Spleen (tissue), 11 donors: Measurements from ENCODE around the gene MRRF. TPM values are rescaled to one million over a fixed set of nuclear protein-coding genes. Genes with fewer than 3 reads are reported as not detected.

ENCODE experiments used
- DNase-seq: peaks from one replicate; pipeline ENCODE4 v3.0.0-alpha.2; 2020
- H3K27ac ChIP-seq, 8 donors: fragments of 200-600 bp; sonication (generic) in 7 of 8; 1 replicate in 4 of 8; 2 replicates in 4 of 8; pipeline versions ENCODE4 v1.5.0 to v1.8.0; 2016 to 2021; ENCODE audit warnings: inconsistent platforms in 4 of 8, mild to moderate bottlenecking in 4 of 8, moderate library complexity in 1 of 8
- H3K27me3 ChIP-seq, 7 donors: fragments of 200-600 bp; sonication (generic) in 6 of 7; replicated peaks in 1 of 7; 1 replicate in 4 of 7; 2 replicates in 3 of 7; pipeline versions ENCODE4 v1.5.0 to v1.8.0; 2016 to 2021; ENCODE audit warnings: inconsistent platforms in 3 of 7, mild to moderate bottlenecking in 1 of 7
- H3K36me3 ChIP-seq, 6 donors: fragments of 200-600 bp; sonication (generic) in 5 of 6; 1 replicate in 4 of 6; 2 replicates in 2 of 6; pipeline versions ENCODE4 v1.5.0 to v1.8.0; 2016 to 2021; ENCODE audit warnings: inconsistent platforms in 2 of 6
- H3K4me1 ChIP-seq, 6 donors: fragments of 200-600 bp; sonication (generic) in 5 of 6; 1 replicate in 3 of 6; 2 replicates in 3 of 6; pipeline versions ENCODE4 v1.5.0 to v1.8.0; 2016 to 2021; ENCODE audit warnings: inconsistent platforms in 3 of 6
- H3K4me3 ChIP-seq, 8 donors: fragments of 200-600 bp; sonication (generic) in 7 of 8; 1 replicate in 4 of 8; 2 replicates in 4 of 8; pipeline versions ENCODE4 v1.5.0 to v1.8.0; 2016 to 2021; ENCODE audit warnings: inconsistent platforms in 4 of 8, mild to moderate bottlenecking in 4 of 8, moderate library complexity in 2 of 8
- H3K9me3 ChIP-seq, 8 donors: fragments of 200-600 bp; sonication (generic) in 7 of 8; 1 replicate in 4 of 8; 2 replicates in 4 of 8; pipeline versions ENCODE4 v1.5.0 to v1.8.0; 2016 to 2021; ENCODE audit warnings: inconsistent platforms in 4 of 8
- POLR2A ChIP-seq, 3 donors: fragments of 450-650 bp; IDR thresholded peaks; one replicate each; pipeline ENCODE4 v1.5.1; 2017; ENCODE audit warnings: antibody characterized with exemption in 3 of 3, mild to moderate bottlenecking in 1 of 3
- POLR2AphosphoS5 ChIP-seq, 3 donors: sonication (generic); formaldehyde crosslinking; IDR thresholded peaks; one replicate each; pipeline ENCODE4 v1.5.1; 2017; ENCODE audit warnings: antibody characterized with exemption in 3 of 3
- WGBS, 5 donors: extraction: QIAGEN DNeasy Blood & Tissue Kit in 3 of 5; methylation state at CpG; one replicate each; pipeline versions ENCODE4 v1.1.5 to v1.1.7; 2013 to 2018; 5-methylcytosine and 5-hydroxymethylcytosine counted together
- intact Hi-C: fragments of 100-400 bp; cut with DNase I; formaldehyde crosslinking; loops from one replicate; pipeline ENCODE4 v1.15.0; 2023; ENCODE audit warnings: low total_unique reads
- polyA plus RNA-seq, 3 donors: library from polyadenylated mRNA; stranded (reverse); fragments of 200-250 nt; gene quantifications; one replicate each; pipeline ENCODE4 v1.2.1, GENCODE V29; 2013
- total RNA-seq, 7 donors: library from RNA; depleted of rRNA in 3 of 7; stranded (reverse); fragments of >200 nt in 3 of 7; fragmentation: NEBNext Ultra II Directional in 4 of 7; extraction: Animal tissue kit (Norgen Biotek cat#: 25700) in 4 of 7; gene quantifications; one replicate each; pipeline versions ENCODE4 v1.1.0 to v1.2.1, GENCODE V29; 2016 to 2021
- TF ChIP-seq, protein P1 (sequence below), 11 experiments: fragments of 200-600 bp in 7 of 11; fragments of 450-650 bp in 4 of 11; sonication (generic) in 4 of 11; IDR thresholded peaks in 8 of 11; conservative IDR thresholded peaks in 3 of 11; 1 replicate in 7 of 11; 2 replicates in 4 of 11; pipeline versions ENCODE4 v1.4.0 to v1.8.0; 2016 to 2021; ENCODE audit warnings: antibody characterized with exemption in 11 of 11, inconsistent platforms in 4 of 11, mild to moderate bottlenecking in 1 of 11
- donor health status: healthy with polysubstance abuse.
- donor health status: DM: no; HTN: no; CAD: no; lungs with moderate emphysema.
- donor health status: DM: no; HTN: no; CAD: no.
- donor health status: Bipolar disorder and iron deficiency.
- donor health status: healthy.
- donor health status: DM: no; HTN: no; CAD: no.
- donor health status: DM: yes; HTN: yes; CAD: no.

MRRF gene
- total and polyA plus RNA-seq, 10 donors = 23.1 to 44.8 (median 38.9) TPM

GRCh38 chr9:122244349-122244748 lies 20.3 kb upstream of the MRRF start:
- no peaks in the 10 kb centered on the region for H3K9me3 ChIP-seq
- DNase-seq = no peak
- H3K4me1 ChIP-seq = peaks cover 0 to 6% (median 0%) of the 10 kb centered on the region in 6 donors
- intact Hi-C loops = no loop called here
- H3K4me3 ChIP-seq = no peak overlapping the region
- 96 to 99% (median 97%) methylated on average over 3 of the region's 3 CpGs for WGBS, 5 donors
- no peaks in the 10 kb centered on the region for H3K27me3 ChIP-seq
- peaks cover 6 to 100% (median 91%) of the 10 kb centered on the region in 6 donors for H3K36me3 ChIP-seq
- TF ChIP-seq, protein P1, sequence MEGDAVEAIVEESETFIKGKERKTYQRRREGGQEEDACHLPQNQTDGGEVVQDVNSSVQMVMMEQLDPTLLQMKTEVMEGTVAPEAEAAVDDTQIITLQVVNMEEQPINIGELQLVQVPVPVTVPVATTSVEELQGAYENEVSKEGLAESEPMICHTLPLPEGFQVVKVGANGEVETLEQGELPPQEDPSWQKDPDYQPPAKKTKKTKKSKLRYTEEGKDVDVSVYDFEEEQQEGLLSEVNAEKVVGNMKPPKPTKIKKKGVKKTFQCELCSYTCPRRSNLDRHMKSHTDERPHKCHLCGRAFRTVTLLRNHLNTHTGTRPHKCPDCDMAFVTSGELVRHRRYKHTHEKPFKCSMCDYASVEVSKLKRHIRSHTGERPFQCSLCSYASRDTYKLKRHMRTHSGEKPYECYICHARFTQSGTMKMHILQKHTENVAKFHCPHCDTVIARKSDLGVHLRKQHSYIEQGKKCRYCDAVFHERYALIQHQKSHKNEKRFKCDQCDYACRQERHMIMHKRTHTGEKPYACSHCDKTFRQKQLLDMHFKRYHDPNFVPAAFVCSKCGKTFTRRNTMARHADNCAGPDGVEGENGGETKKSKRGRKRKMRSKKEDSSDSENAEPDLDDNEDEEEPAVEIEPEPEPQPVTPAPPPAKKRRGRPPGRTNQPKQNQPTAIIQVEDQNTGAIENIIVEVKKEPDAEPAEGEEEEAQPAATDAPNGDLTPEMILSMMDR (IDR thresholded peaks at IDR 0.05 in 8 of 11, conservative IDR thresholded peaks at IDR 0.05 in 3 of 11) = no peak
- TF ChIP-seq POLR2A (IDR thresholded peaks at IDR 0.05) (no peak), POLR2AphosphoS5 (IDR thresholded peaks at IDR 0.05) (no peak)
- no peak overlapping the region for H3K27ac ChIP-seq

GRCh38 chr9:122246666-122247065 lies 18.0 kb upstream of the MRRF start:
- Histone ChIP-seq H3K4me1 (peaks cover 0 to 6% (median 0%) of the 10 kb centered on the region in 6 donors), H3K36me3 (peaks cover 10 to 100% (median 92%) of the 10 kb centered on the region in 6 donors), H3K9me3 (no peaks in the 10 kb centered on the region), H3K27ac (no peak overlapping the region), H3K4me3 (no peak overlapping the region), H3K27me3 (no peaks in the 10 kb centered on the region)
- TF ChIP-seq POLR2A (IDR thresholded peaks at IDR 0.05) = no peak
- TF ChIP-seq, protein P1 (IDR thresholded peaks at IDR 0.05 in 8 of 11, conservative IDR thresholded peaks at IDR 0.05 in 3 of 11) = no peak
- intact Hi-C loops = no loop called here
- WGBS, 5 donors = 96 to 99% (median 98%) methylated on average over 3 of the region's 3 CpGs
- no peak for DNase-seq

GRCh38 chr9:122248448-122248865 lies 16.2 kb upstream of the MRRF start:
- WGBS, 5 donors = 77 to 96% (median 82%) methylated on average over 5 of the region's 5 CpGs

GRCh38 chr9:122251351-122251750 lies 13.3 kb upstream of the MRRF start:
- intact Hi-C loops = no loop called here
- peak overlapping the region in 3 of 8 donors; percentile 15 to 82 (median 78) for H3K27ac ChIP-seq
- no peaks in the 10 kb centered on the region for H3K9me3 ChIP-seq
- peaks cover 6 to 100% (median 63%) of the 10 kb centered on the region in 6 donors for H3K36me3 ChIP-seq
- peaks cover 0 to 35% (median 5%) of the 10 kb centered on the region in 6 donors for H3K4me1 ChIP-seq
- DNase-seq = no peak
- 93 to 99% (median 97%) methylated on average over 2 of the region's 2 CpGs for WGBS, 5 donors
- H3K27me3 ChIP-seq = no peaks in the 10 kb centered on the region
- no peak for TF ChIP-seq POLR2A (IDR thresholded peaks at IDR 0.05)
- TF ChIP-seq, protein P1 (IDR thresholded peaks at IDR 0.05 in 8 of 11, conservative IDR thresholded peaks at IDR 0.05 in 3 of 11) = no peak
- TF ChIP-seq POLR2AphosphoS5 (IDR thresholded peaks at IDR 0.05) = no peak
- H3K4me3 ChIP-seq = no peak overlapping the region

More at GRCh38 chr9:122248448-122248865, 16.2 kb upstream of the MRRF start:
- H3K27me3 ChIP-seq = no peaks in the 10 kb centered on the region
- no peak for DNase-seq
- no peak overlapping the region for H3K4me3 ChIP-seq
- no peak overlapping the region for H3K27ac ChIP-seq
- H3K9me3 ChIP-seq = no peaks in the 10 kb centered on the region
- H3K4me1 ChIP-seq = peaks cover 0 to 17% (median 1%) of the 10 kb centered on the region in 6 donors
- TF ChIP-seq, protein P1 (IDR thresholded peaks at IDR 0.05 in 8 of 11, conservative IDR thresholded peaks at IDR 0.05 in 3 of 11) = no peak
- TF ChIP-seq POLR2AphosphoS5 (IDR thresholded peaks at IDR 0.05) (no peak), POLR2A (IDR thresholded peaks at IDR 0.05) (no peak)
- intact Hi-C loops = no loop called here
- H3K36me3 ChIP-seq = peaks cover 7 to 100% (median 81%) of the 10 kb centered on the region in 6 donors
